Hepatic stellate cell (primary cell): Measurements from ENCODE around the gene FAM24A.
A peak's percentile ranks its signal among the peaks of the same experiment; 100 is the strongest.
"Not testable (repeated sequence)": the region's sequence is repeated elsewhere in the genome, so short reads cannot be mapped to it uniquely, and the experiment has no call there.

Experiments used
- DNase-seq: peaks from one replicate; pipeline ENCODE4 v3.0.0; 2011; ENCODE audit warnings: low spot score

The FAM24A gene, protein sequence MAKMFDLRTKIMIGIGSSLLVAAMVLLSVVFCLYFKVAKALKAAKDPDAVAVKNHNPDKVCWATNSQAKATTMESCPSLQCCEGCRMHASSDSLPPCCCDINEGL

GRCh38 chr10:122910310-122910709 is at the start of gene FAM24A:
Gene FAM24A (plus strand): TSS chr10:122910610. CDS start chr10:122911635, 1,025 bp downstream.
- DNase-seq: no peak

DNA sequence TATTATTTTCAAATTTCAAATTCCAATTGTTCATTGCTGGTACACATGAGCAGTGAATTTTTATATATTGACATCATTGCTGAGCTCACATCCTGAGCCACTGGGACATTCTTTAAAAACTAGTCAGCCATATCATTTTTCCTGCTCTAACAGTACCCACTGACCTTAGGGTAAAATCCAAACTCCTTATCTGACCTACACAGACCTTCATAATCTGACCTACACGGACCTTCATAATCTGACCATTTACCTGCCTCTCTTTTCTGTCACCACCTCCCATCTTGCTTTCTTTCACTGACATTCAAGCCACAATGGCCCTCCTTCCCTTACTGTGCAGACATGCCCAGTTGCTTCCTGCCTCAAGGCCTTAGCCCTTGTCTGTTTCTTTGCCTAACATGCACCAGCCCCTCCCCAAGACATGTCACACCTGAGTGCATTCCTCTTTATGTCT is 48.7 kb upstream of the FAM24A start:
- DNase-seq: peak; percentile 33

GRCh38 chr10:122863216-122864193 is 46.9 kb upstream of the FAM24A start:
- DNase-seq: no peak

GRCh38 chr10:122864194-122864592 is 46.2 kb upstream of the FAM24A start:
- DNase-seq: no peak

- no peak for DNase-seq
Observed at GRCh38 chr10:122864901-122865300, 45.5 kb upstream of the FAM24A start.

- DNase-seq: not testable (repeated sequence)
Observed at GRCh38 chr10:122866757-122867482, 43.5 kb upstream of the FAM24A start.

- DNase-seq: not testable (repeated sequence)
Observed at GRCh38 chr10:122868768-122869167, 41.6 kb upstream of the FAM24A start.

GRCh38 chr10:122871947-122872346 is 38.5 kb upstream of the FAM24A start:
- not testable (repeated sequence) for DNase-seq

GRCh38 chr10:122875843-122876466 is 34.5 kb upstream of the FAM24A start:
- no peak for DNase-seq

DNA sequence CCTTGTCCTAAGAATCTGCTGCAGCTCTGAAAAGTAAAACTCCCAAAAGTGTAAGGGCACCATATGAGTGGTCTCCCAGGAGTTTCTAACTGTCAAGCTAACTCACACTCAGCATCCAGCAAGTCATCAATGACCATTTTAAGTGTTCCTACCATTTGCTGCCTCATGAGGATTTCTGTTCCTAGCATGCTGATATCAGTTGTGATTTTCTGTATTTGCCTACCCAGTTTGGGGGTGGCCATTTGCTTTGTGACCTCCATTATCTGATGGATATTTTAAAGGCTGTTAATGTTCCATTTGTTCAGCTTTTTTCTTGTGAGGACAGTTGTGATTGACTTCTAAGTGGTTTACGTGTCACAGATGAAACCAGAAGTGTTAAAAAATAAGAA is 33.9 kb upstream of the FAM24A start:
- DNase-seq: no peak

GRCh38 chr10:122877264-122877663 is 33.1 kb upstream of the FAM24A start:
- no peak for DNase-seq

DNA sequence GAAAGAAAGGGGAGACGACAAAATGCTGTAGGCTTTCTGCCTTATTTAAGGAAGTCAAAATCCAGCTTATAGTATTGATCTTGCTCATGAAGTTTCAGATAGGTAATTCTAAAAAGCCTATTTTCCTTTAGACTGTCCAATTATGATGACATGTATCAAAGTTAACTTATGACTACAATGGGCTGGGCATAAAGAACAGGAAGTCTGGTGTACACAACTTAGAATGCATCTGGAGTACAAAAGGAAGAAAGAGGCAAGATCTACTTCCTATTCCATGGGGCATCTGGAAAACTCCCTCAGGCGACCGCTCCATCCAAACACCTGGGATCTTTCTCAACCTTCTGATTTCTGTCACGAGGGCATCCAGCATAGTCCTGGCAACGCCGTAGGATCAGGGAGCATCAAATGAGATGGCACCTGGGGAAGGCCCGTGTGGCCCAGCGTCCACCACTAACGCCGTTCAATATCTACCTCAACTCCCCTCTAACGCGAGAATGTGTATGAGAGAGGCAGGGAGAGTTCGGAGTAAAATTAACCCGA is 31.5 kb upstream of the FAM24A start:
- no peak for DNase-seq

DNA sequence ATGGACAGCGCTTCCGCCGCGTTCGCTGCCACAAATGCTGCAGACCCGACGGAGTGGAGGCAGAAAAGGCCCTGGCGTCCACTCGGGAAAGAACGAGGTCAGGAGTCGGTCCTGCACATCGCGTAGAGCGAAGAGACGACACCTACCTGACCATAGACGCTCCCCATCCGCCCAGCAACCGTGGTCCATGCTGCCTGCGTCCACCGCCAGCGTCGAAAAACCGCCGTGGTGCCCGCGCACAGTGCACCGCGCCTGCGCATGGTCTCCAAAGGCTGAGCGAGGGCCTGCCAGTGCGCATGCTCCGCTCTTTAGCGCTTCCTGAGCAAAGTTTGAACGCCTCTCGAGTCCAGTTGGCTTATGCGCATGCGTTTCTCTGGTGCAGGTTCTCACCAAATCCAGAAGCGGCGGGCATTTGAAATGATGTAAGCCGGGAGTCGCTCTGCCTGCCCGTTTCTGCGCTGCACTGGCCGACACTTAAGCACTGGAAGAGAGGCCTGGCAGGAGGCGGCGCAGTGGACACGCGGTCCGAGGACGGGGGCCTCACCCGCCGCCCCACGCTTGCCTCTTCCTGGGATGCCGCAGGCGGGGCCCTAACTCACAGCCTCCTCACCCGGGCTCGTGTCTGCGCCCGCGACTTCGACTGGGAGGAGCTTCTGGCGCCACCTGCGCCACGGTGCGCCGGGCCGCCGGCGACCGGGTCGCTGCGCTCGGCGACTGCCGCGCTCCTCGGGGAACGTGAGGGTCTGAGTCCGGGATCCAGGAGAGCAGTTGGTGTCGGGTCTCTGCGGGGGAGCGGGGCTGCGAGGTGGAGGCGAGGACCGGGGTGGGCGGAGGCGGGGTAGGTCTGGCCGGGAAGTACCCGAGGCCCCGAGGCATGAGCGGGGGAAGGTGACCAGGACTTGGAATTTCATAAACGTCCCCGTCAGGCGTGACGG is 30.8 kb upstream of the FAM24A start, which contains the start of gene FAM24B:
FAM24B (minus strand) TSS at position 243 of the 935 bp plus-strand sequence. CDS start 29,066 bp downstream, outside the sequence.
- peak; percentile 90 for DNase-seq

DNA sequence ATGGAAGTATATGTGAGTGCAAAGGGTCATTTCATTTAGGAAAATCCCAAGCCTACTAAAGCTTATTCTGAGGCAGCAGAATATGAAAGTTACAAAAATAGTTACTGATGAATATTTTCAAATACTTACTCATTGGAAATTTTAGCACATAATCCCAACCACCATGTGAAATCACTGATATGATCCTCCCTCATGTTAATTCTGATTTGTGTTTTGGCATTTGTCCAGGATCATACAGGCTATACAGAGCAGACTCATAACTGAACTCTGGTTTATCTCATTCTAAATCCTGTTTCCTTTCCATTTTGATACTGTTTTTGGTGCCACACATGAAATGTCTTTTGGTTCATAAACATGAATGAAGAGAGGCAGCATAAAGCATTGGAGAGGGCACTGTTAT is 27.6 kb upstream of the FAM24A start:
- no peak for DNase-seq

GRCh38 chr10:122884166-122884565 is 26.2 kb upstream of the FAM24A start:
- no peak for DNase-seq

- DNase-seq: no peak
Observed at GRCh38 chr10:122894261-122894944, 16.0 kb upstream of the FAM24A start.

DNA sequence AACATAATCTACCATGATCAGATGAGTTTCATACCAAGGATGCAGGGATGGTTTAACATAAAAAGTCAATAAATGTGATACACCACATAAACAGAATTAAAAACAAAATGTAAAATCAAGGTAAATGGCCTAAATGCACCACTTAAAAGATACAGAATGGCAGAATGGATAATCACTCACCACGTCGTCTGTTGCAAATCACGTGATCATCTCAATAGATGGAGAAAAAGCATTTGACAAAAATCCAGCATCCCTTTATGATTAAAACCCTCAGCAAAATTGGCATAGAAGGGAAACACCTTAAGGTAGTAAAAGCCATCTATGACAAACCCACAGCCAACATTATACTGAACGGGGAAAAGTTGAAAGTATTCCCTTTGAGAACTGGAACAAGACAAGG is 6.5 kb upstream of the FAM24A start:
- not testable (repeated sequence) for DNase-seq

GRCh38 chr10:122911889-122912484 is 1.6 kb downstream of the FAM24A start:
- DNase-seq: peak; percentile 36

DNA sequence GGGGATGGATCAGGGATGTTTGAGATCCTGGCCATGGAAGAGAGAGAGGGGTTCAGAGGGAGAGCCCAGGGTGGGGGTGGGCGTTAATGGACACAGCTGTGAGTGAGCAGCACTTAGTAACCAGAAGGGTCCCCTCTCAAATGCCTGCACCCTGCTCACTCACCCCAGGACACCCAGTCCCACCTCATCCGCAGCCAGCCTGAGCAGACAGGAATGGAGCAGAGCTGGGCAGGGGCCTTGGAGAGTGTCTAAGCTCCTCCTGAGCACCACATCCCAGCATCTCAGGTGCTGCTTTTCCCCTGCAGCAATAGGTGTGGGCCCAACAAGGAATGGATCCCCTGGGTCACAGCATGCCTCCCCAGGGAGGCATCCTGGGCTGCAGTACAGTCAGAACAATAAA is 5.3 kb downstream of the FAM24A start:
- DNase-seq: no peak

- DNase-seq: no peak
Observed at GRCh38 chr10:122930140-122930539, 19.7 kb downstream of the FAM24A start.
